Fibroblast of villous mesenchyme (primary cell): ENCODE measurements around the gene VANGL2. TPM values are rescaled to one million over a fixed set of nuclear protein-coding genes. Genes with fewer than 3 reads are reported as not detected.
"Not testable (repeated sequence)": the region's sequence is repeated elsewhere in the genome, so short reads cannot be mapped to it uniquely, and the experiment has no call there.

Source experiments
- DNase-seq: peaks from one replicate; pipeline ENCODE4 v3.0.0-alpha.2; 2010; ENCODE audit warnings: low read depth
- H3K4me3 ChIP-seq: 2 replicates; pipeline ENCODE4 v1.5.1; 2011; ENCODE audit warnings: low read depth, mild to moderate bottlenecking, low read length
- total RNA-seq: library from RNA; depleted of rRNA; stranded (reverse); fragments of >200 nt; gene quantifications from 2 replicates; pipeline ENCODE4 v1.2.3, GENCODE V29; 2012
- TF ChIP-seq, protein P1 (sequence below): IDR thresholded peaks from 2 replicates; pipeline ENCODE4 v1.5.1; 2012; ENCODE audit warnings: low read depth, mild to moderate bottlenecking, low read length; ENCODE audit not compliant: insufficient read depth

VANGL2 gene
- total RNA-seq, 1 donor: not detected

- no peak overlapping the region for H3K4me3 ChIP-seq
- TF ChIP-seq, protein P1, sequence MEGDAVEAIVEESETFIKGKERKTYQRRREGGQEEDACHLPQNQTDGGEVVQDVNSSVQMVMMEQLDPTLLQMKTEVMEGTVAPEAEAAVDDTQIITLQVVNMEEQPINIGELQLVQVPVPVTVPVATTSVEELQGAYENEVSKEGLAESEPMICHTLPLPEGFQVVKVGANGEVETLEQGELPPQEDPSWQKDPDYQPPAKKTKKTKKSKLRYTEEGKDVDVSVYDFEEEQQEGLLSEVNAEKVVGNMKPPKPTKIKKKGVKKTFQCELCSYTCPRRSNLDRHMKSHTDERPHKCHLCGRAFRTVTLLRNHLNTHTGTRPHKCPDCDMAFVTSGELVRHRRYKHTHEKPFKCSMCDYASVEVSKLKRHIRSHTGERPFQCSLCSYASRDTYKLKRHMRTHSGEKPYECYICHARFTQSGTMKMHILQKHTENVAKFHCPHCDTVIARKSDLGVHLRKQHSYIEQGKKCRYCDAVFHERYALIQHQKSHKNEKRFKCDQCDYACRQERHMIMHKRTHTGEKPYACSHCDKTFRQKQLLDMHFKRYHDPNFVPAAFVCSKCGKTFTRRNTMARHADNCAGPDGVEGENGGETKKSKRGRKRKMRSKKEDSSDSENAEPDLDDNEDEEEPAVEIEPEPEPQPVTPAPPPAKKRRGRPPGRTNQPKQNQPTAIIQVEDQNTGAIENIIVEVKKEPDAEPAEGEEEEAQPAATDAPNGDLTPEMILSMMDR: no peak
- peak; percentile 37 for DNase-seq
Measured at GRCh38 chr1:160375788-160376524, 24.4 kb upstream of the VANGL2 start.

- H3K4me3 ChIP-seq: no peak overlapping the region
- DNase-seq: peak; percentile 76
- TF ChIP-seq, protein P1: peak; percentile 98
Measured at GRCh38 chr1:160376525-160377131, 23.7 kb upstream of the VANGL2 start.

GRCh38 chr1:160377585-160378206 lies 22.7 kb upstream of the VANGL2 start:
- DNase-seq: no peak
- no peak overlapping the region for H3K4me3 ChIP-seq
- TF ChIP-seq, protein P1: no peak

DNA sequence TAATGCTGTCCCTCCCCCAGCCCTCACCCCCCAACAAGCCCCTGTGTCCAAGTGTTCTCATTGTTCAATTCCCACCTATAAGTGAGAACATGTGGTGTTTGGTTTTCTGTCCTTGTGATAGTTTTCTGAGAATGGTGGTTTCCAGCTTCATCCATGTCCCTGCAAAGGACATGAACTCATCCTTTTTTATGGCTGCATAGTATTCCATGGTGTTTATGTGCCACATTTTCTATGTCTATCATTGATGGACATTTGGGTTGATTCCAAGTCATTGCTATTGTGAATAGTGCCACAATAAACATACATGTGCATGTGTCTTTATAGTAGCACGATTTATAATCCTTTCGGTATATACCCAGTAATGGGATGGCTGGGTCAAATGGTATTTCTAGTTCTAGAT lies 15.6 kb upstream of the VANGL2 start:
- DNase-seq, H3K4me3 ChIP-seq: not testable (repeated sequence)

GRCh38 chr1:160388406-160388805 lies 12.0 kb upstream of the VANGL2 start:
- not testable (repeated sequence) for DNase-seq, H3K4me3 ChIP-seq

GRCh38 chr1:160394673-160395072 lies 5.7 kb upstream of the VANGL2 start:
- H3K4me3 ChIP-seq: no peak overlapping the region
- DNase-seq: no peak
- TF ChIP-seq, protein P1: no peak

- no peak overlapping the region for H3K4me3 ChIP-seq
- TF ChIP-seq, protein P1: no peak
- no peak for DNase-seq
Measured at GRCh38 chr1:160397651-160398050, 2.7 kb upstream of the VANGL2 start.

DNA sequence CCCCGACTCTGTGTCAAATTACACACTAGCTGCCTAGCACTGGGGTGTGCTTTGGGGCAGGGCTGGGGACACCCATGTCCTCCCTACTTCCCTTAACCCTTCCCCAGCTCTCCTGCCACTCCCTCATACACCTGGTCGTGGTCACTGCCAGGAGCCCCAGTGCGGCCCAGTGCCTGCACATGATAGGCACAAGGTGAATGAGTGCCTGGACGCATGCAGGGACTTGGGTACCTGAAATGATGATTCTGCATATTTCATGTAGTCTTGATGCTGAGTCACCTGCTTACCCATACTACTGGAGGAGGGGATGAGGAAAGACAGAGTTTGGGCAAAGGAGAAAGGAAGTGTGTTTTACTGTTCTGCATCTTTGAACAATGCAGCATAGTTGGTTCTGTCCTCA lies 1.5 kb upstream of the VANGL2 start:
- no peak overlapping the region for H3K4me3 ChIP-seq
- TF ChIP-seq, protein P1: no peak
- no peak for DNase-seq
